A375 (cell line): ENCODE results near the gene RNASE12. TPM values are rescaled to one million over a fixed set of nuclear protein-coding genes. Genes with fewer than 3 reads are reported as not detected.

ENCODE experiments used
- total RNA-seq: library from RNA; depleted of rRNA; stranded (reverse); fragments of >200 nt; shearing (Covaris generic); gene quantifications from 2 replicates; pipeline ENCODE4 v1.2.3, GENCODE V29; 2014; rRNA removed

Gene RNASE12, protein sequence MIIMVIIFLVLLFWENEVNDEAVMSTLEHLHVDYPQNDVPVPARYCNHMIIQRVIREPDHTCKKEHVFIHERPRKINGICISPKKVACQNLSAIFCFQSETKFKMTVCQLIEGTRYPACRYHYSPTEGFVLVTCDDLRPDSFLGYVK
- not detected in 2 replicates for total RNA-seq

DNA sequence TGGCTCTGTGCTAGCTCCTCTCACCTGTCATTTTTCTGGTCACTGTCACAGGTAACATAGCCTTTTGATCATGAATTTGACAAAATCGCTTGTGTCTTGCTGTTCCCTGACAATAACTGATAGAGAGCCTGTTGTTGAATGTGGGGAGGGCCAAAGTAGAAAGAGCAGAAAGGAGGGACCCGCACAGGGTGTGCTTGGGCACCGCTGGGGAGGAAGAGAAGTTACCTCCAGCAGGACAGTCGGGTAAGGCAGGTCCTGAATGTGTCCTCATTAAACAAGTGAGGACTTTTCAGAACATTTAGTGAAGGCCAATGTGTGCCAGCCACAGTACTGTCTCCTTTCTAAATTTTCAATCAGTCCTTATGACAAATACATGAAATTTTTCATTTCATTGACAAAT lies at the start of gene RNASE12:
Gene RNASE12 (minus strand): TSS at position 142 of the 400 bp plus-strand sequence. CDS start 653 bp downstream, outside the sequence.

DNA sequence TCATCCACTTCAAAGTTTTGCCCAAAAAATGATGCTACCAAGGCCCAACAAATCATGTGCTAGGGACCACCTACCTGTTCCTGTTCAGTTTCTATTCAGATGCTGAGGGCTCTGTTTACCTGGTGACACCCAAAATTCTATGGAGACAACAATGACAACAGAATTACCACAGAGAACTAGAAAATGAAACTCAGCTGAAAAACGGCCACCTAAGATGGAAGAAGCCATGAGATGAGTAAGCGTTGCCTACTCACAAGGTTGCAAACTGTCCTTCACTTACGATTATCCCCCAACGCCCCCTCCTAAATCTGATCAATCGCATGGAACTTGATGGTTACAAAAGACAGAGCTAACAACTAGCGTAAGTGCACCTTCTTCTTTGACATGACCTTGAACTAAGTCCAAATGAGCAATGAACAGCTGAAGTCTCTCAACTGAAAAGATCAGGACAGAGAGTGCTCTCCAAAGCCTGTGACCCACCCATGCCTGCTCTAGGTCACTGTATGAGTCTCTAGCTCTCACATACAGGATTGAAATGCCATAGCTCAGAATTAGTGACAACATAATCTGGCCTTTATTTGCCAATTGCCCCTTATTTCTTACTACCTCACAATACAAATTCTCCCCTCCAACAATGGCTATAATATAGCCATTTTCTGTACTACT lies 3.6 kb downstream of the RNASE12 start, which contains the start of gene RNASE11:
Gene RNASE11 (minus strand): TSS at position 513 of the 666 bp plus-strand sequence.

DNA sequence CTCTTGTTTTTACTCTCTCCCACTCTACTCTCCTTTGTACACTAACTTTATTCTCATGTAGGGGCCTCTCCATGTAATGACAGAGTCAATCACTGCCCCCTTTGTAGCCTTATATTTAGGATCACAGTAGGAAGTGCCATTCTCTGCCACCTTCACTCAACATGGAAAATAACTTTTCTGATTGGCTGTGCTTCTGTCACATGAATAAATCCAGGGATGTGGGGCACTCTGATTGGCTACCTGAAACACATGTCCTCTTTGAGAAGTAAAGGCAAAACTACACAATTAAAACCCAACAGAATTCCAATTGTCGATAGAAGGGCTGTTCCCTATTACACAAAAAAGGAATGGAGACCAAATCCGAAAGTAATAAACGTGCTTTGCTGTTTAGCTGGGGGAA lies 30.2 kb downstream of the RNASE12 start, which contains the start of gene RNASE9:
Gene RNASE9 (minus strand): TSS at position 87 of the 400 bp plus-strand sequence.

Other genes starting within 250 kb of the RNASE12 start
- gene PARP2, start 247.7 kb downstream of the RNASE12 start, total RNA-seq = 19.1 and 23.5 TPM in 2 replicates
- 7.1 and 8.3 TPM in 2 replicates for gene TEP1, start 177.9 kb downstream of the RNASE12 start, total RNA-seq
- 0.05 TPM in 1 of 2 replicates, not detected in the other for gene KLHL33, start 155.2 kb downstream of the RNASE12 start, total RNA-seq
- 16.4 and 19.1 TPM in 2 replicates for gene OSGEP, start 136.6 kb downstream of the RNASE12 start, total RNA-seq
- 86.7 and 96.2 TPM in 2 replicates for gene APEX1, start 136.2 kb downstream of the RNASE12 start, total RNA-seq
- gene PIP4P1, start 129.9 kb downstream of the RNASE12 start, total RNA-seq = 13.1 and 14.8 TPM in 2 replicates
- gene PNP, start 122.0 kb downstream of the RNASE12 start, total RNA-seq = 59.5 and 62.4 TPM in 2 replicates
- gene RNASE10, start 85.8 kb downstream of the RNASE12 start, total RNA-seq = not detected in 2 replicates
- not detected in 2 replicates for gene RNASE9, start 30.3 kb downstream of the RNASE12 start, total RNA-seq
- 0.11 TPM in 1 of 2 replicates, not detected in the other for gene RNASE11, start 3.4 kb downstream of the RNASE12 start, total RNA-seq
- gene OR6S1, start 50.3 kb upstream of the RNASE12 start, total RNA-seq = not detected in 2 replicates
- 0.61 and 0.94 TPM in 2 replicates for gene RNASE4, start 93.2 kb upstream of the RNASE12 start, total RNA-seq
- gene ANG, start 97.4 kb upstream of the RNASE12 start, total RNA-seq = 0.72 and 1.1 TPM in 2 replicates
- gene EDDM3A, start 154.5 kb upstream of the RNASE12 start, total RNA-seq = not detected in 2 replicates
- not detected in 2 replicates for gene EDDM3B, start 177.0 kb upstream of the RNASE12 start, total RNA-seq
- gene RNASE6, start 189.9 kb upstream of the RNASE12 start, total RNA-seq = not detected in 2 replicates
- not detected in 2 replicates for gene RNASE1, start 211.5 kb upstream of the RNASE12 start, total RNA-seq